HG03469 (cell line): ENCODE data around the gene METTL1.

Experiments
- ATAC-seq: cut with Tn5 transposase; IDR thresholded peaks from one replicate; pipeline ENCODE4 v1.9.1; 2021; ENCODE audit warnings: mild to moderate bottlenecking, moderate library complexity, moderate number of reproducible peaks; ENCODE audit not compliant: unreplicated experiment

METTL1 gene

DNA sequence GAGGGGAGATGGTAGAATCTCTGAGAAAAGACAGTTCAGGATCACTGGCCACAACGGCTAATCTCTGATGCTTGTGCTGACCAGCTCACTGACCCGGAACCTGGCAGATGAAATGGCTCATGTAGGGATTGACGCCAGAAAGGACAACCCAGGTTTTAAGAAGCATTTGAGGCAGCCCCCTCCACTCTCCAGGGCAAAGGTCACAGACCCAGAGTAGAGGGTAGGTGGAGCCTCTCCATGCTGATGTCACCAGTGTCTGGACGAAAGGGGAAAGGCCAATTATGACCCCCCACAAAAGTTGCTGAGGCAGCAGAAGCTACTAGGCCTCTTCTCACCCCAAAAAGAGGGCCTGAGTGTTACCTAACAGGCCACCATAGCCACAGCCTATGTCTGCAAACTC, 1.2 kb downstream of the METTL1 start:
- no peak for ATAC-seq

DNA sequence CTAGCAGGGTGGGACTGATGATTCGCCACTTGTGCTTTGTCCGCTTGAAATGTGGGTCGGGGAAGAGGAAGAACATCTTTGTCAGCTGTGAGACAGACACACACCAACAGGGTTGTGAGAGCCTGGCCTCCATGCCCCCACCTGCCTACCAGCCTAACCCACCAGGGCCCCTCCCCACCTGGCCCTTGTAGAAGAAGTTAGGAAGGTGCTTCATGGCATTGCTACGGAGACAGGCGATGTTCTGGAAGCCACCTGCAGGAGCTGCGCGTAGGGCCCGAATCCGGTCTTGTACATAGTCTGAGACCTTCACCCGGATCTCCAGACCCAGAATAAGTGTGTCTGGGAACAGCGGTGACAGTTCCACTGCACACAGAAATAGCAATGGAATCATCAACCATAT, 2.3 kb downstream of the METTL1 start:
- ATAC-seq: no peak

DNA sequence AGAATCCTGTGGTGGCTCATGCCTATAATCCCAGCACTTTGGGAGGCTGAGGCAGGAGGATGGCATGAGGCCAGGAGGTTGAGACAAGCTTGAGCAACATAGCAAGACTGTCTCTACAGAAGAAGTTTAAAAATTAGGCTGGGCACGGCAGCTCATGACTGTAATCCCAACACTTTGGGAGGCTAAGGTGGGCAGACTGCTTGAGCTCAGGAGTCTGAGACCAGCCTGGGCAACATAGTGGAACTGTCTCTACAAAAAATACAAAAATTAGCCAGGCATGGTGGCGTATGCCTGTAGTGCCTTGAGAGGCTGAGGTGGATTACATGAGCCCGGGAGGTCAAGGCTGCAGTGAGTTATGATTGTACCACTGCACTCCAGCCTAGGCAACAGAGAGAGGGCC, 4.0 kb downstream of the METTL1 start:
- ATAC-seq: no peak

DNA sequence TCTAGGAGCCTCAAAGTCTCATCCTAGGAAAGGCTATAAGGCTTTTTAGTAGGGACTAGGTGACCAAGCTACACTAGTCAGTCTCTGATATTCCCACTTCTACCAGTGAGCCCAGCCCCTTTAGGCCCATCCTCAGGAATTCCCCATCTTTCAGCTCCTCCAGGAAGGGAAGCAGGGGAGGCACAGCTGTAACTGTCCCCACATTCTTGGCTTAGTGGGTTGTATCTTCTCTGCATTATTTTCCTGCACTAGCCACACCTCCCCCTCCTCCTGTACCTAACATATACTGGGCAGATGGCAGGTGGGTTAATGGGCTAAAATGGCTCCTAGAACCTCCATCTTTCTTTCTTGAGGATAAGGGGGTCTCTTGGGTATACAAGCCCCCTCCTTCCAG, 4.6 kb downstream of the METTL1 start:
- no peak for ATAC-seq

DNA sequence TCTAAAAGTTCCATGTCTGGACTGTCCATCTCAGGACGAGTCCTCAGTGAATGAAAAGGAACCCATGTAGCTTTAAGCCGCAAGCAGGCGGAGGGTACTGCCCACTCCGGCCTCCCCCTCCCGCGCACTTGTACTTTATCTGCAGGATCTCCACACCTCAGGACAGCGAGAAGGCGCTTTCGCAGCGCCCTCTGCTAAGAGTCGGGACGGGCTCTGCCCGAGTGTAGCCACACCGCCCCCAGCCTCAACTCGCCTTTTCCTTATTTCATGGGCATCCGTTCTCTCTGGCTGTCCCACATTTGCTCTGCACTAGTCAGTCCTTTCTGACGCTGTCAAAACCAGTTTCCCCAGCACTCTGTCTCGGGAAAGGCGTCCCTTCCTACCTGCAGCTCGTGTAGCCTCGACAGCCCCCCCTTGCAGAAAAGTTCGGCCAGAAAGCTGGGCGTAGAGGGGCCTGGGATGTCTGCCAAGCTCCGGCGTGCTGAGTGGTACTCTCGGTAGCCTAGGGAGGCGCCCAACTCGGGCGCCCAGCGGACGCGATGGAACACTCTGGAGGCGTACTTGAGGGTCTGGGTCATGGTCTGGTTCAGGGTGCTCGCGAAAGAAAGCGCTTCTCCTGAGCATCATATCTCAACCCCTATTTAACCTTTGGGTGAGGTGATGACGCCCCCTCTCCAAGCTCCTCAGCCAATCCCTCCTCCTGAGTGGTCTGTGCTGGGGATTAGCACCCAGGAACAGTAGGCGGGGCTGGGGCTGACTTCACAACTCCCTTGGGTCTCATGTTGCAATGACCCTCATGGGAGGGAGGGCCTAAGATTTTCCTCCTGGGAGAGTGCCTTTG, 5.2 kb downstream of the METTL1 start, which contains the start of gene CYP27B1:
CYP27B1 (minus strand) TSS at position 615 of the 841 bp plus-strand sequence; CDS start at position 578, 37 bp downstream.
- no peak for ATAC-seq

DNA sequence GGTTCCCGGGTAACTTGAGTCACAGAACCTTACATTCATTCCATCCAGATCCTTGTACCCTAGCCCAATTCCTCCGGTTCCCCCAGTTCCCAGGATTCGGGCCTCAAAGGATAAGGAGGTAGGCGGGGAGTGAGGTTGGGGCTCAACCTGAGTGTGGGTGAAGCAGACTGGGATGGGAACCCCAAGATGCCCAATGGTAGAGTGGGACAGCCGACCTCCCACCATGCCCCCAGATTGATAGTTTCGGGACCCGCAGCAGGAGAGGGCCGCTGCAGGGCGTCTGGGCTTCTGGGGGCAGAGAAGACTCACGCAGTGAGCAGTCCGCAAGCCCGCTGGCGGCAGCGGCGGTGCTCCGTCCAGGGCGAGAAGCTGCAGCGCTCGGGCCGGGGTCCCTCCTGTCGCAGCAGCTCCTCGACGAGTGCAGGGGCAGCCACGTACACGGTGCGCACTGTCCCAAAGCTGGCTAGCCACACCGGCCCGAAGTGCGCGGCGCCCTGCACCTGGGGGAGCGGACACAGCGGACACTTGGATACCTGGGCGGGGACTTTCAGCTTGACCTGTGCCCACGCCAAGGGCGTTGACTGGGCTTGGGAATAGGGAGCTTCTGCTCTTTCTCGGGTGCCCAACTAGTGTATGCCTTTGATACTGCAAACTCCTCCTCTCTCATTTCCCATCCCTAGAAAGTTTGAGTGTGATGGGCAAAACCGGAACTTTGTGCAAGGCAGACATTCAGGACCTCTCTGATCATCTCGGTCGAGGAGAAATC, 6.0 kb downstream of the METTL1 start:
- ATAC-seq: no peak

DNA sequence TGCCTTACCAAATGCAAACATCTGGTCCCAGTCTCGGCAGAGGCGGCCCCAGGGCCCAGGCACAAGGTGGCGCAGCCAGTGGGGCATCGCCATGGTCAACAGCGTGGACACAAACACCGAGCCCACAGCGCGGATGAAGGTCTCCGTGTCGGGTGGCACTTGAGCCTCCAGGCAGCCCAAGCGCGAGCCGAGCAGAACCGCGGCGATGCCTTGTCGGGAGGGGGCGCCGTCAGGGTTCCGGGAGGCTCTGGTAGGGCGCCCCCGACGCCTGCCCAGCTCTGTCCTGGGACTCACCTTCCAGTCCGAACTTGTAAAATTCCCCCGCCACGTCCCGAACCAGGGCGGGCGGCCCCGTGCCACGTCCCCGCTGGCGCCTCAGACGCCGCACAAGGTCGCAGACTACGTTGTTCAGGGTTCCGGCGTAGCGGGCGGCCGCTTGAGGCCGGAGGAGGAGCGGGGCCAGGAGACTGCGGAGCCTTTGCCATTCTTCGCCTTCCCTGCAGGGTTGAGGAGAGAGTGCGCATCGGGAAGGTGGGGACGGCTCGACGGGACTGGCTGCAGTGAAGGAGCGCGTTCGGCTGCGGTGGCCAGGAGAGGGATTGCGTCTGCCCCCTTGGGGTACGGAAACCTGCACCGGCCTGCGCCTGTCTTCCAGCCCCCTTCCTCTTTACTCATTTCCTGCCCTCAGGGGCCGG, 6.8 kb downstream of the METTL1 start:
- ATAC-seq: no peak

DNA sequence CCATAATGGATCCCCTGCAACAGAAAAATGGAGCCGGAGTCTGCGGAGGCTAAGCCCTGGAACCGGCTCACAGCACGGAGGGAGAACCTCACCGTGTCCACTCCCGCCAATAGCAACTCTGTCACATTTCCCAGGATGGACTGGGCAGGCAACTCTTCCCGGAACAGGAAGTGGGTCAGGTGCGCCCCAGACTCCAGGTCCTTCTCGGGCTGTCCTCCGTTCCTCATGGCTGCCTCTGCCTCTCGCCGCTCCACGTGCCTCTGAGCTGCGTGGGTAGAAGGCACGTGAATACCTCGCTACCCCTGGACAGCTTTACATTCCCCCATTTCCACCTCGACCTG, 7.3 kb downstream of the METTL1 start:
- no peak for ATAC-seq

DNA sequence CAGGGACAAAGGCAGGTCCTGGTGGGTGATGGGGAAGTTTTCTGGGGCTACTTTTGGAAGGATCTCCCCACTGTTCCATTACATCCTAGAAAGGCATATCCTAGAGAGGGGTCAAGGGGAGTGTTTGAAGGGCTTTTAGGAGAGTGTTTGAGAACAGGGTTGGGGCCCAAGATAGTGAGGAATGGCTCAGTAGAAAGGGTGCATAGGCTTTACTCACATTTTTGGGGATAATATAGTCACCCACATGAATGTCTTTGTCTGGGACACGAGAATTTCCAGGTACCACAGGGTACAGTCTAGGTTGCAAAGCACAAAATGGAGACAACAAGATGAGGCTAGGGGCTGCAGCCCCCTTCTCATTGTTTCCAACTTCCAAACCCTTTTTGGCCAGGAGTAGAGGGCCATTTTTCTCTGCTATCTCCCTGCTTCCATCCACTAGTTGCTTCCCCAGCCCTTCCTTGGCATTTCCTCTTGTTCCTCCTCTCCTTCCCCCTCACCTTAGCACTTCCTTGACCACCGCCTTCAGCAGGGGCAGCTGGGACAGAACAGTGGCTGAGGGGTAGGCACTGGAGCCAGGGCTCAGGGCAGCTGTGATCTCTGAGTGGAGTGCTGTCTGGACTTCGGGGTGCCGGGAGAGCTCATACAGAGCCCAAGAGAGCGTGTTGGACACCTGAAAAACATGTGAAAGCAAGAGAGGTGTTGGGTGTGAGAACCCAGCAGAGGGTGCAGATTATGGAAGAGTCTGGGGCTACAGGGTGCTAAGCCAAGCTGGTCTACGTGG, 7.8 kb downstream of the METTL1 start:
- no peak for ATAC-seq

DNA sequence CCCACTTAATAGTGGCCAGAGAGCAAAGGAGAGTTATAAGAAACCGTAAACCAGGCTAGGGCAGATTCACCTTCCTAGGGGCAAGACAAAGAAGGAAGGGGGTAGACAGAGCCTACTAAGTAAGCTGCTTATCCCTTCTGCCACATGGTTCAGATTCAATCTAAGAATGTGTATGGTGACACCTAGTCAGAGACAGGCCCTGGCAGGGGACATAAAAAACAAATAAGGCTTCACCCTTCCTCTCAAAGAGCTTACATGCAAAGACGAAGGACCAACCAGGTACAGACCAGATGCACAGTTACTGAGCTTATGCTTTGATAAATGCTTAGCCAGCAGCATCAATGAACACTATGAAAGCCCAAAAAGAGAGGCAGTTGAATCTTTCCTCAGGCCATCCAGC, 9.4 kb downstream of the METTL1 start:
- ATAC-seq: no peak

DNA sequence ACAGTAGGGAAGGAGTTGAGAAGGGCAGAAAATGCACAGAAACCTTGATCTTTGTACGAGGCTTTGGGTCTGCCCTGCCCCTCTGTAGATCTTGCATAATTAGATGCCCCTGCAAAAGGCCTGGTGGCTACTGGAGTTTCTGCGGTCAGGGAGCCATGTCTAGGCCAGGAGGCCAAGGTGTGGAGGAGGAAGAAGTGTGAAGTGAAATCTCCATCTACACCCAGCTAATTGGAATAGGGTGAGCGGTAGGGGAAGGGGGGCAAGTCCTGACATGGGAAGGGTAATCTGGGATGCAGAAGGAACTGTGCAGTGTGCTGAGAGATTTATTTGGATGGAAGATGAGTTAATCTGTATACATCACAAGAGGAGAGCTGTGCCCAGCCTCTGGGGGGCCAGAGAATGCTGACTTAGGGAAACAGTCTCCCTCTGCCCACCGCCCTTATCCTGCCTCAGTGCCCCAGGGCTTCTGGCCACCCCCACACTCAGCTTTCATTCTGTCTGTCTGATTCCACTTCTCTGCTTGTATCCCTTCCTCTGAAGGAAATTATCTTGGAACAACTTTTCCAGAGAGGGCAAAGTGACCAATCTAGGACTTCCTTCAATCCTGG, 10.4 kb downstream of the METTL1 start:
- no peak for ATAC-seq

DNA sequence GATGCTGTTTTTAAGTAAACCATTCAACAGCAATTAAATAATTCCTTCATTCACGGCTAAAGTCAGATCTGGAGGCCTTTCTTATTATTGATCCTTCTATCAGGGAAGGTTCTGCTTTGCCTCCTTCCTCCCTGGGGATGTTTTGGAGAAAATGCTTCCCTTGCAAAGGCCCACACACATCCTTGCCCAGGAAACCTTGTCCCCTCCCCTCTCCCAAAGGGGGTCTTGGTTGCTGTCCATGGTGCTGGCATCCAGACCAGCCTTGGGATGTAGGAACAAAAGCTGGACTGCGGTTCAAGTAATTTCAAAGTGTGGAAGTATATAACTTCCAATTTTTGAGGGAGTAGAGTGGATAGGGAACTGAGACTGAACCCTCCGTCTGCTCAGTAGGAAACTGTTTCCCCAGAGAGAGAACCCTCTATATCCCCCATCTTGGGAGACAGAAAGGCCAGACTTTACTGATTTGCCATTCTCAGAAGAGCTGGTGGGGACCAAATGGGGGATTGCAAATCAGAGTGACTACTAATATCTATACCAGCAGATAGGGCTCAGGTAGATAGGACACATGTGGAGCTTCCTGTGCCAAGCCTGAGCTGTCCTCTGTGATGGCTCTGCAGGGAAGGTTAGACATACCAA, 11.4 kb downstream of the METTL1 start:
- ATAC-seq: no peak

DNA sequence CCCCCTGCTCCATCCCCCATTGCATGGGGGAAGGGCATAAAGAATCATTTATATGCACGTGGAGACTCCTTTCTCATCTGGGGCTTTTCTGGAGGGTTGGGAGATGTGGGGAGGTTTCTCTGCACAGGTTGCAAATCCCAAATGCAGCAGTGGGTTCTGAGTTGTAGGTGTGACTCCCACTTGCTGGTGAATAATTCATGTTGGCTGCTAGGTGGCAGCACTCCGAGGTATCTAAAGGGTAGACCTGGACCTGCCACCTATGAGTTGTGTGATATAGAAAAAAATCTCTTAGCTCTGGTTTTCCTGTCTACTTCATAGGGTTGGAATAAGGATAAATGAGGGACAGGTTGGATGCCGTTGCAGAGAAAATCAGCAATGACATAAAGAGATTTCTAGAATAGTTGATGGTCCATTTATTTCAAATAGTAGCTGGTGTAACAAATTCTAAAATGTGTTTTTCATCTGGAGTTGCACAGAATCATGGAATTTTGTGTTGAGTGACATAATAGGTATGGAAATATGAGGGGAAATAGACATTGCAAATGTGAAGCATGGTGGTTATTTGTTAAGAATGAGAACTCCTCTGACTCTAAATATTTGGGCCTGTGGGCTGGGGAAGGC, 12.4 kb downstream of the METTL1 start:
- ATAC-seq: no peak

DNA sequence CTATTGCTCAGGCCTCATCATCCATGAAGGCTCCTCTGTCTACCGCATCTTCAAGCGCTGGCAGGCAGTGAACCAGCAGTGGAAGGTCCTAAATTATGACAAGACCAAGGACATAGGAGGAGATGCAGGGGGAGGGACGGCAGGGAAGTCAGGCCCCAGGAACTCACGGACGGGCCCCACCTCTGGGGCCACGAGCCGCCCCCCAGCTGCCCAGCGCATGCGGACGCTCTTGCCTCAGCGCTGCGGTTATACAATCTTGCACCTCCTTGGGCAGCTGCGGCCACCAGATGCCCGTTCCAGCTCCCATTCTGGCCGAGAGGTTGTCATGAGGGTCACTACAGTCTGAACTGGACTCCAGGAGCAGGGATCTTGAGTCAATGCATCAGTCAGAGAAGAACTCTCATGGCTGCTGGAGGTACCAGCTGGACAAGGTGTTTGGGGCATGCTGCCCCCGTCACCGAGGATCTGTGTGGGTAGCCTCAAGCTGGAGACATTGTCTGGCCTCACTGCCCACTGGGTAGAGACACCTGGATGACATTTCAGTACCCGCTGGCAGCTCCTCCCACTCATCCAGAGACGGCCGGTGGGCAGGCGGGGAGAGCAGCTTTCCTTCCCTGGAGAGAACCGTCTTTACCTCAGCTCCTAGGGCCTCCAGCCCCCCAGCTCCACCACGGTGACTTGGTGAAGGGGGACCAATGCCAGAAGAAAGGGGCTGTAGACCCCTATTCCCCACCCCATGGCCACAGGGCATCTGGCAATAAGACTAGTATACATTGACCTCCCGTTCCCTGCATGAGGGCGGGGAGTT, 13.1 kb downstream of the METTL1 start:
- ATAC-seq: no peak

DNA sequence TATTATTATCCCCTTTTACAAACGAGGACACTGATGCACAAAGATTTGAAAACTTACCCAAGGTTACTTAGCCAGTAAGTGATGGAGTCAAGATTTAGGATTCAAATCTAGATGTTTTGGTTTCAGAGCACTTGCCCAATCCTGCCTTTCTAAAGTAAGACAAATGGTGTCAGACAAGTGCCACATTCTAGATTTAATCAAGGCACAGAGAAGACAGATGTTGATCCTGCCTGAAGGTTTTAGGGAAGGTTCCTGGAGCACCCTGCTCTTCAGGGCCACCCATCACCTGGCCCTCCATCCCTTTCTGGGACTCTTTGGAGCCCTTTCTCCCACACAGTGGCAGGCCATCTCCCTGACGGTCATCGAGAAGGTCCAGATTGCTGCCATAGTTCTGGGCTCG, 14.1 kb downstream of the METTL1 start:
- no peak for ATAC-seq

DNA sequence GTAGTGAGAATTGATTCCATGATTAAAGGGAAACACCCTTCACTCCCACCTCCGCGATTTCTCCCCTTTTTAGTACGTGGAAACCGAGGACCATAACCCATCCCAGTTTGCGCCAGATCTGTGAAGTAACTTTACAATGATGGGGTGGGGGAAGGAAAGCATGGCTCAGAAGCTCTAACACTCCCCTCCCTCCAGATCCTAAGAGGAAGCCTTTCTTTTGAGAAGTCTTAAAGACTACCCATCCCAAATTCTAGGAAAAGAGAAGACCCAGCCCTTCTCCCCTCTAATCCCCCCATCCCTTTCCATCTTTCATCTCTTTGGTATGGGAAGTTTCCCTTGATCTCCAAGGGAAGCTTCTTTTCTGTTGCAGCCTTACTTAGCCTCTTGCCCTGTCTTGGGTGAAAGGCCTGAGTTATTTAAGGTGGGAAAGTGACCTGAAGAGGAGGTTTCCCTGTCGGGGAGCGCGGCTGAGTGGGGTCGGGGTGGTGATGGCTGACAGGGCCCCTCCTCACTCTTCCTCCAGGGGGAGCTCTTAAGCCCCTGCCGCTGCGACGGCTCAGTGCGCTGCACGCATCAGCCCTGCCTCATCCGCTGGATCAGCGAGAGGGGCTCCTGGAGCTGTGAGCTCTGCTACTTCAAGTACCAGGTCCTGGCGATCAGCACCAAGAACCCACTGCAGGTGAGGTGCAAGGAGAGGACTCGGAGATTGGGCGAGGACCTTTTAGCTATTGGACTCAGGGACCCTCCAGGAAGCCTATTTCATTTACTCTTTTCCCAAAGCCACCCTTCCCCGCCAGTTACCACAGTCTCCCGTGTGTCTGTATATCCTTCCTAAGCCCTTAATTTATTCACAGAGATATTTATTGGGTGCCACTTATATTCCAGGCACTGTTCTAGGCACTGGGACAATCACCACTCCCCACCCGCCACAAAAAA, 15.2 kb downstream of the METTL1 start:
- ATAC-seq: no peak

DNA sequence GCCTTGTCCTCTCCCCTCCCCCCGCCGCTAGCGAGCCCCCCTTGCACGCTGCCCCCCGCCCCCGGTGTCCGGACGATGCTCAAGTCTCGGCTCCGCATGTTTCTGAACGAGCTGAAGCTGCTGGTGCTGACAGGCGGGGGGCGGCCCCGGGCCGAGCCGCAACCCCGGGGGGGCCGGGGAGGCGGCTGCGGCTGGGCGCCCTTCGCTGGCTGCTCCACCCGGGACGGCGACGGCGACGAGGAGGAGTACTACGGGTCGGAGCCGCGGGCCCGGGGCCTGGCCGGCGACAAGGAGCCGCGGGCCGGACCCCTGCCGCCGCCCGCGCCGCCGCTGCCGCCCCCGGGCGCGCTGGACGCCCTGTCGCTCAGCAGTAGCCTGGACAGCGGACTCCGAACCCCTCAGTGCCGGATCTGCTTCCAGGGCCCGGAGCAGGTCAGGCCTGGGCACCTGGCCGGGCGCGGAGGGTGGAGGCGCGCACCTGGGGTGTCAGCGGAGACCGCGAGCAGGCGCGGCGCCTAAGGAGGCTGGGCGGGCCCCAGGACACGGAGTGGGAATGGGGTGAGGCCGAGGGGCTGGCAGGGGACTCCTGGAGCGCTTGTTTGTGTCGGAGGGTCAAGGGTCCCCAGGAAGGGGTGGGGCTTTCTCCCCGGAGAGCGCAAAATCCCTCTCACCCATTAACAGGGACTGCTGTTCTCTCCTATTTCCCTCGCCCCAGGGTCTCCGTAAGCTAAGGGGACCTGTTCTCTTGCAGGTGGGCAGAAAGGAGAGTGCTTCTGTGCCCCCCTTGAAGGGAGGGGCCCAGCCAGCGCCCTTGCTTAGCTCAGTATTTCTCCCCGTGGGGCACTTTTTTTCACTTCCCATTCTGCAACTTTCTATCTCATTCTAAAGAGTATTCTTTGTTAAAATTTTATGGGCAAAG, 16.2 kb downstream of the METTL1 start:
- no peak for ATAC-seq
